A549 (cell line): Measurements from ENCODE around the gene FRMD8. TPM values are rescaled to one million over a fixed set of nuclear protein-coding genes. Genes with fewer than 3 reads are reported as not detected.

Experiments
- ATAC-seq, 2 experiments: fragments of 200-7000 bp in 1 of 2; fragments of >200 bp in 1 of 2; cut with Nextera tagmentation in 1 of 2; cut with Tn5 transposase in 1 of 2; 3 replicates each; pipeline versions ENCODE4 v1.8.0 to v1.9.1; 2018 to 2020; ENCODE audit warnings: mild to moderate bottlenecking in 1 of 2, moderate library complexity in 1 of 2
- CTCF ChIA-PET: fragments of 300-600 bp; sonication (Branson Sonifier 250); formaldehyde crosslinking; extraction: SDS; loops from one replicate; lab custom pipeline; 2021; ENCODE audit warnings: antibody characterized with exemption, inconsistent platforms; lab: Yijun Ruan, JAX
- POLR2A ChIA-PET: fragments of 350-600 bp; formaldehyde crosslinking; extraction: SDS; loops from one replicate; lab custom pipeline; 2021; ENCODE audit warnings: antibody characterized with exemption, inconsistent platforms; lab: Yijun Ruan, JAX
- DNase-seq, 2 experiments: peaks; one replicate each; pipeline versions ENCODE4 v3.0.0 to v3.0.0-alpha.2; 2011 to 2016; ENCODE audit warnings: low read depth in 1 of 2, low spot score in 1 of 2
- FAIRE-seq: peaks from 2 replicates; lab custom pipeline; 2011; peaks lifted over from hg19 to GRCh38; lab: Jason Lieb, UNC
- H3K27ac ChIP-seq, 2 experiments: fragments of >200 bp; sonication (Bioruptor Twin); formaldehyde crosslinking; 3 replicates each; pipeline ENCODE4 v1.5.1; 2016 to 2017
- H3K4me1 ChIP-seq: fragments of >200 bp; sonication (Bioruptor Twin); formaldehyde crosslinking; 3 replicates; pipeline ENCODE4 v1.6.1; 2016
- H3K4me2 ChIP-seq: fragments of >200 bp; sonication (Bioruptor Twin); formaldehyde crosslinking; 3 replicates; pipeline ENCODE4 v1.6.1; 2016
- H3K4me3 ChIP-seq: fragments of >200 bp; sonication (Bioruptor Twin); formaldehyde crosslinking; 3 replicates; pipeline ENCODE4 v1.5.1; 2016
- H3K9me3 ChIP-seq: fragments of >200 bp; sonication (Bioruptor Twin); formaldehyde crosslinking; 3 replicates; pipeline ENCODE4 v1.6.1; 2016
- CHD2 ChIP-seq: fragments of 150-350 bp; IDR thresholded peaks from 2 replicates; pipeline ENCODE4 v1.6.1; 2014; ENCODE audit warnings: low read length; ENCODE audit not compliant: partially characterized antibody
- CTCF ChIP-seq: fragments of >200 bp; sonication (Bioruptor Twin); formaldehyde crosslinking; IDR thresholded peaks from 3 replicates; pipeline ENCODE4 v1.5.1; 2016
- EHF ChIP-seq: fragments of 250-450 bp; sonication (Bioruptor Pico); IDR thresholded peaks from 2 replicates; pipeline ENCODE4 v1.5.0; 2020; ENCODE audit warnings: mild to moderate bottlenecking
- ELK1 ChIP-seq: fragments of 150-350 bp; IDR thresholded peaks from 2 replicates; pipeline ENCODE4 v1.6.1; 2014; ENCODE audit warnings: low read depth, mild to moderate bottlenecking, low read length
- ESRRA ChIP-seq: fragments of 150-350 bp; IDR thresholded peaks from 2 replicates; pipeline ENCODE4 v1.6.1; 2014; ENCODE audit warnings: mild to moderate bottlenecking, low read length, borderline replicate concordance
- FOXS1 ChIP-seq: fragments of 250-450 bp; sonication (Bioruptor Pico); IDR thresholded peaks from 2 replicates; pipeline ENCODE4 v1.5.0; 2020; ENCODE audit warnings: mild to moderate bottlenecking, moderate library complexity
- GATA3 ChIP-seq: IDR thresholded peaks from 2 replicates; pipeline ENCODE4 v1.6.1; 2012; ENCODE audit warnings: borderline replicate concordance
- HES2 ChIP-seq: fragments of >200 bp; sonication (Bioruptor Twin); formaldehyde crosslinking; IDR thresholded peaks from 2 replicates; pipeline ENCODE4 v1.6.1; 2016
- HEYL ChIP-seq: fragments of 250-450 bp; sonication (Bioruptor Pico); IDR thresholded peaks from 2 replicates; pipeline ENCODE4 v1.8.0; 2021; ENCODE audit warnings: mild to moderate bottlenecking, moderate library complexity
- HMGXB4 ChIP-seq: fragments of 250-450 bp; sonication (Bioruptor Pico); IDR thresholded peaks from 2 replicates; pipeline ENCODE4 v1.5.0; 2021; ENCODE audit warnings: mild to moderate bottlenecking, moderate library complexity, borderline replicate concordance
- KDM1A ChIP-seq: fragments of 200-600 bp; sonication (generic); IDR thresholded peaks from 2 replicates; pipeline ENCODE4 v1.6.1; 2016; ENCODE audit warnings: low read depth, mild to moderate bottlenecking
- MAX ChIP-seq: IDR thresholded peaks from 2 replicates; pipeline ENCODE4 v1.6.1; 2012
- POLR2A ChIP-seq: IDR thresholded peaks from 2 replicates; pipeline ENCODE4 v1.6.1; 2012; ENCODE audit warnings: mild to moderate bottlenecking, low read length
- RAD21 ChIP-seq, 2 experiments: fragments of >200 bp in 1 of 2; sonication (Bioruptor Twin) in 1 of 2; formaldehyde crosslinking in 1 of 2; IDR thresholded peaks in 1 of 2; conservative IDR thresholded peaks in 1 of 2; 2 replicates in 1 of 2; 3 replicates in 1 of 2; pipeline ENCODE4 v1.6.1; 2012 to 2018; ENCODE audit warnings: inconsistent platforms in 1 of 2
- RCOR1 ChIP-seq: fragments of 150-350 bp; IDR thresholded peaks from 2 replicates; pipeline ENCODE4 v1.6.1; 2014; ENCODE audit warnings: antibody characterized with exemption, low read length, low read depth
- SMC3 ChIP-seq: fragments of >200 bp; sonication (Bioruptor Twin); formaldehyde crosslinking; IDR thresholded peaks from 3 replicates; pipeline ENCODE4 v1.6.1; 2018; ENCODE audit warnings: inconsistent platforms
- SREBF2 ChIP-seq: fragments of 450-650 bp; IDR thresholded peaks from 2 replicates; pipeline ENCODE4 v1.6.1; 2014; ENCODE audit warnings: mild to moderate bottlenecking, moderate library complexity
- TFCP2L1 ChIP-seq: fragments of 250-450 bp; sonication (Bioruptor Pico); IDR thresholded peaks from 2 replicates; pipeline ENCODE4 v1.5.0; 2021; ENCODE audit warnings: mild to moderate bottlenecking
- ZFP36 ChIP-seq: fragments of 450-650 bp; IDR thresholded peaks from 2 replicates; pipeline ENCODE4 v1.6.1; 2014; ENCODE audit warnings: borderline replicate concordance; ENCODE audit not compliant: partially characterized antibody
- WGBS: methylation state at CpG from one replicate; pipeline ENCODE4 v1.1.6; 2017; ENCODE audit errors: missing lambda C conversion rate; 5-methylcytosine and 5-hydroxymethylcytosine counted together
- polyA plus RNA-seq, 4 experiments: library from polyadenylated mRNA; depleted of rRNA in 3 of 4; stranded (reverse); fragments of >200 nt; fragmentation: RNase III in 1 of 4; extraction: RNeasy Plus Mini Kit Qiagen cat#74134 plus additional on column Dnase treatment in 1 of 4; gene quantifications; 2 replicates in 3 of 4; 3 replicates in 1 of 4; pipeline ENCODE4 v1.2.3, GENCODE V29; 2011 to 2017

FRMD8 gene
- polyA plus RNA-seq, 2 of the 4 experiments (the other 2 are of a cell fraction) = 12.9 to 20.0 TPM

GRCh38 chr11:65366340-65366773 is 20.1 kb upstream of the FRMD8 start:
- ChIA-PET CTCF (interaction anchor here (0.8 to 5.7 kb wide), 8 partner anchors 10 to 227 kb away, joined by 3 to 26 read pairs (median 6); no protein-coding TSS in a partner anchor), POLR2A (interaction anchor here (1.0 kb wide), 1 partner anchor 141 kb away, joined by 3 read pairs; no protein-coding TSS in a partner anchor)
- DNase-seq (peak; percentile 88 to 90), ATAC-seq (peak; percentile 84 to 85), FAIRE-seq (no peak)
- 3% methylated on average over 4 of the region's 4 CpGs for WGBS
- Histone ChIP-seq H3K9me3 (no peaks in the 10 kb centered on the region), H3K4me2 (peak overlapping the region; percentile 45), H3K4me1 (peaks cover 18% of the 10 kb centered on the region), H3K27ac (peak overlapping the region; percentile 45 to 72; a peak in 5 of 6 replicates), H3K4me3 (no peak overlapping the region)
- peak; percentile 85 for TF ChIP-seq CTCF
- peak; percentile 91 to 96 for TF ChIP-seq RAD21 (conservative IDR thresholded peaks at IDR 0.05 in 1 of 2, IDR thresholded peaks at IDR 0.05 in 1 of 2)
- TF ChIP-seq RCOR1 = no peak
- TF ChIP-seq HEYL (CRISPR knock-in tag) = no peak
- peak; percentile 81 for TF ChIP-seq SMC3

- DNase-seq (no peak), FAIRE-seq (no peak), ATAC-seq (no peak)
- Histone ChIP-seq H3K9me3 (no peaks in the 10 kb centered on the region), H3K4me2 (peak overlapping the region; percentile 52), H3K27ac (peak overlapping the region; percentile 38 to 77; a peak in 5 of 6 replicates), H3K4me3 (no peak overlapping the region), H3K4me1 (peaks cover 22% of the 10 kb centered on the region)
- TF ChIP-seq GATA3 = no peak
- TF ChIP-seq CTCF = no peak
- no peak for TF ChIP-seq HES2
- no peak for TF ChIP-seq ESRRA
- no peak for TF ChIP-seq KDM1A
- TF ChIP-seq HMGXB4 (CRISPR knock-in tag) = no peak
- no peak for TF ChIP-seq FOXS1
- no peak for TF ChIP-seq RAD21 (conservative IDR thresholded peaks at IDR 0.05 in 1 of 2, IDR thresholded peaks at IDR 0.05 in 1 of 2)
- TF ChIP-seq MAX = no peak
- no peak for TF ChIP-seq SREBF2
- no peak for TF ChIP-seq EHF (CRISPR knock-in tag)
- no peak for TF ChIP-seq CHD2
- TF ChIP-seq ELK1 = no peak
- TF ChIP-seq TFCP2L1 (CRISPR knock-in tag) = no peak
- TF ChIP-seq ZFP36 = no peak
- no peak for TF ChIP-seq POLR2A
- ChIA-PET CTCF (interaction anchor here (0.6 to 5.7 kb wide), 10 partner anchors 11 to 139 kb away, joined by 3 to 26 read pairs (median 4); partner anchors contain the start of genes NEAT1 and SLC25A45), POLR2A (interaction anchor here (0.8 to 1.4 kb wide), 8 partner anchors 11 to 137 kb away, joined by 4 to 14 read pairs (median 6); partner anchors contain the start of genes MALAT1, NEAT1 and SLC25A45)
- 77% methylated on average over 6 of the region's 6 CpGs for WGBS
Measured at GRCh38 chr11:65370659-65371049, 15.8 kb upstream of the FRMD8 start.
